Right renal cortex interstitium (tissue), 3 donors: Measurements from ENCODE around the gene PSMA4. TPM values are rescaled to one million over a fixed set of nuclear protein-coding genes. Genes with fewer than 3 reads are reported as not detected.
"Not testable (repeated sequence)": the region's sequence is repeated elsewhere in the genome, so short reads cannot be mapped to it uniquely, and the experiment has no call there.

ENCODE experiments used
- DNase-seq, 3 donors: peaks; one replicate each; pipeline ENCODE4 v3.0.0-alpha.2; 2013; ENCODE audit warnings: low read depth in 3 of 3, low spot score in 2 of 3
- polyA plus RNA-seq, 3 donors: library from polyadenylated mRNA; unstranded; fragments of 120-200 nt; gene quantifications; one replicate each; pipeline ENCODE4 v1.2.1, GENCODE V29; 2013; ENCODE audit not compliant: insufficient read length in 3 of 3

The PSMA4 gene
- polyA plus RNA-seq, result 100 to 1,000 TPM; 291 to 313 (median 308) TPM

DNA sequence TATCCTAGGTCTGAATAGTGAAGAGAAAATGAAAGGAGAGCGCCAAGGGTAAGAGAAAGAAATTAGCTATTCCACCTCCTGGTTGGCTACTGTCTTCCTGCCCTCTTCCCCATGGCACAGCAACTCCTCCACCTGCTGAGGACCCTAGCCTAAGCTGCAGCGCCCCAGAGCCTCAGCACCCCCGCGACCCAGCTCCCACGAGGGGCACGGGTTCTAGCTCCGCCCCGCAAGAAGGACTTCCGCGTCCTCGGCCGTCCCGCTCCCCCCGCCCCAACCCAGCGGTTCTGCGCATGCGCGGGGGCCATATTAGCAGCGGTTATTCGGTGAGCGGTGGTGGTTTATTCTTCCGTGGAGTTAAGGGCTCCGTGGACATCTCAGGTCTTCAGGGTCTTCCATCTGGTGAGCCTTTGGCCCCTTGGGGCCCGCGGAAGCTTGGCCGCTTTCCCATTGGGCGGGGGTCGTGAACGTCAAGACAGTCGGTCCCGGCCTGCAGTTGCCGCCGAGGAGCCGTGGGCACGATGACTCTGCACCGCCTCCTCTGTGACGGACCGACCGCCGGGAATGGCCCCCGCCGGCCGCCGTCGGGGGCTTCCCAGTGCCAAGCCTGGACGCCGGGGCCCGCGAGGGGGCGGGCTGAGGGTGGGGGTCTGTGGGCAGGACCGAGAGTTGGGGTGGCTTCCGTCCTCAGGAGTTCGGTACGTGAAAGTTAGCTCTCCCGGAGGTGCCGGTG lies at the start of gene PSMA4:
Gene PSMA4, plus strand, starts transcription at position 304 of the 730 bp plus-strand sequence. CDS start 1,484 bp downstream, outside the sequence.
- peak; percentile 82 to 87 (median 85) for DNase-seq

DNA sequence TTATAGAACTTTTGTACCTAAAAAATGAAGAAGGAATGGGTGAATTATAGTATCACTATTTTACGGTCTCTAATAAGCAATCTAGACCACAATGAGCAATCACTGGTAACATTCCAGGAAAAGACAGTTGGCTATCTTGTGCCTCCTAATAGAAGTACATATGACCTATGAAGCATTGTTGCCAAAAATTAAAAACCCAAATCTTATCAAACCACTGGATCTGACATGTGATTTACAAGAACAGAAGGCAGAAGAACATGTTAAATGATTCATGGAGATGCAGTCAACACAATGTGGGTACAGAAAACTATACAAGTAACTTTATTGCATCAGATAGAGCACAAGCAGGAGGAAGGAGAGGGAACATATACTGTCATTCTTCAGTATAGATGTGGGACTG lies 47.4 kb upstream of the PSMA4 start:
- no peak for DNase-seq

- DNase-seq, result no peak
Observed at GRCh38 chr15:78501857-78502256, 38.4 kb upstream of the PSMA4 start.

DNA sequence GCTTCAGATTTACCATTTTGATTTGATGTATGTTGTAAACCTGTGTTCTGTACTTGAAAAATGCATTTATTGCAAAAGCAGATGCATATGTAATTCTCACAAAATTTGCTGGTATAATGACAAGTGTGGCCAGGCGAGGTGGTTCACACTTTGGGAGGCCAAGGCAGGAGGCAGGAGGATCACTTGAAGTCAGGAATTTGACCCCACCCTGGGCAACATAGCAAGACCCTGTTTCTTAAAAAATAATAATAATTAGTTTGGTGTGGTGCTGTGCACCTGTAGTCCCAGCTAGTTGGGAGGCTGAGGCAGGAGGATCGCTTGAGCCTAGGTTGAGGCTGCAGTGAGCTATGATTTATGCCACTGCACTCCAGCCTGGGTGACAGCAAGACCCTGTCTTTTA lies 37.6 kb upstream of the PSMA4 start:
- no peak for DNase-seq

GRCh38 chr15:78506971-78507830 lies 33.0 kb upstream of the PSMA4 start, which contains the start of gene HYKK:
HYKK (plus strand) TSS chr15:78507577; CDS start chr15:78513089, 5,512 bp downstream.
- DNase-seq, result peak; percentile 86 to 95 (median 92)

GRCh38 chr15:78507831-78508160 lies 32.4 kb upstream of the PSMA4 start:
- DNase-seq, result peak in 1 of 3 donors; percentile 2

DNA sequence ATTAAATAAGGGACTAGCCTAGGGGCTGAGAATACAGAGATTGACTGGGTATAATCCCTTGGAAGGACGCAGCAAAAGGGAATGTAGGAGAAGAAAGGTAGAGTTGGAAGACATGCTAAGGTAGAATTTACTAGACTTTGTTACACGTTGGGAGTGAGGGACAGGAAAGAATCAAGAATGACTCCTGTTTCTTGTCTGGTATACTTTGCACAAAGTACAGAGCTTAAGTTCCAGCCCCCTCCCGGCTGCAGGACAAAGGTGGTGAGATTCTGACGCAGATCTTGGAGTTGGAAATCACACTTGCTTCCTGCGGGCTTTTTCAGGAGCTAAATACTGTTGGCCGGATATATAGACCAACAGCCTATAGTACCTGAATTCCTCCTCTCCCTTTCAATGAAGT lies 32.0 kb upstream of the PSMA4 start:
- peak in 1 of 3 donors; percentile 1 for DNase-seq

DNA sequence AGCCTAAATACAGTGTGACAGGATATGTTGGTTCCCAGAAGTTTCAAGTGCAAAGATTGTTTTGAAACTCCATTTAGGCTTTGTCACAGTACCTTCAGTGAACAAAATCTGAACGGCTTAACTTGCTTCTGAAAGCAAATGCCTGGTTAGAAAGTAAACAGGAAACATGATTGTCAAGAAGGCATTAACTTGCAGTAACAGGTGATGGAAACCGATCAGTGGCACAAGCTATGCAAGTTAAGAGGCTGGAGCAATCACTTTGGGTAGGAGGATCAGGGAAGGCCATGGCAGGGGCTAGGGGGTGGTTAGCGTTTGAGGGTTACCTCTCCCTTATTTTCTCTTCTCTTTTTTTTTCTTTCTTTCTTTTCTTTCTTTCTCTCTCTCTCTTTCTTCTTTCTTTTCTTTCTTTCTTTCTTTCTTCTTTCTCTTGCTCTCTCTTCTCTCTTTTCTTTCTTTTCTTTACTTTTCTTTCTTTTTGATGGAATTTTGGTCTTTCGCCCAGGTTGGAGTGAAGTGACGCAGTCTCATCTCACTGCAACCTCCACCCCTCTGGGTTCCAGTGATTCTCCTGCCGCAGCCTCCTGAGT lies 30.4 kb upstream of the PSMA4 start:
- no peak for DNase-seq

DNA sequence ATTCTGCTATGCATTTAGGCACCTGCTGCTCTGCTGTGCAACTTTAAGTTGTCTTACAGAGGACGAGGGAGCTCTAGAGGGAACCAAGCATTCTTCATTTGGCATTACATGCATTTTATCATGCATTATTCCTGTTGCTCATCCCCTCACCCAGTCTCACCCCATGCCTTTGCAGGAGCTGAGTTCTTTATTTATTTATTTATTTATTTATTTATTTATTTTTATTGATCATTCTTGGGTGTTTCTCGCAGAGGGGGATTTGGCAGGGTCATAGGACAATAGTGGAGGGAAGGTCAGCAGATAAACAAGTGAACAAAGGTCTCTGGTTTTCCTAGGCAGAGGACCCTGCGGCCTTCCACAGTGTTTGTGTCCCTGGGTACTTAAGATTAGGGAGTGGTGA lies 20.2 kb upstream of the PSMA4 start:
- not testable (repeated sequence) for DNase-seq

GRCh38 chr15:78524230-78524629 lies 16.0 kb upstream of the PSMA4 start:
- no peak for DNase-seq

DNA sequence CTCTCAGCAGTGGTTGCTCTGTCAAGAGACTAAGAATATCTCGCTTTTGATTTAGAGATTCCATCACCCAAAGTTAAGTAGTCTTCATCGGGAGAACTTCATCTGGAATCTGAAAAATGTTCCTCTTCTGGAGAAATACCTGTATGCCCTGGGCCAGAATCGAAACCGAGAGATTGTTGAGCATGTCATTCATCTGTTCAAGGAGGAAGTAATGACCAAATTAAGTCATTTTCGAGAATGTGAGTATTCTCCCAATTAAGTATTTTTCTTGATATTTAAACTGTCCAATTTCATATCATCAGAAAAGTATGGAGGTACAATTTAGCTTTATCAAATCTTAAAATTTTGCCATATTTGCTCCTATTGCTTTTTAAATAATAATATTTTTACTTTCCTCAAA lies 12.9 kb upstream of the PSMA4 start:
- DNase-seq, result no peak

DNA sequence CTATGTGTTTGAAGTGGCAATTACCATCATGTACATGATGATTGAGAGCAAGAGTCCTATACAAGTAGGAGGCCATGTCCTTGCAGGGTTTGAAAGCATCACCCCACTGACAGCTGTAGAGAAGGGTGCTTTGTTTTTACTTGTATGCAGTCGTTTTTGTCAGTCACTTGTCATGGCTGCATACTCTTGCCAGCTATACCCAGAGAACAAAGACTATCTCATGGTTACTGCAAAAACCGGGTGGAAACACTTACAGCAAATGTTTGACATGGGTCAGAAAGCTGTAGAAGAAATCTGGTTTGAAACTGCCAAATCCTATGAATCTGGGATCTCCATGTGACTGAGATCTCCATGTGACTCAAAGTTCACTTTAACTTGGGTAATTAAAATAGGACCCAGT lies 6.9 kb upstream of the PSMA4 start:
- no peak for DNase-seq

DNA sequence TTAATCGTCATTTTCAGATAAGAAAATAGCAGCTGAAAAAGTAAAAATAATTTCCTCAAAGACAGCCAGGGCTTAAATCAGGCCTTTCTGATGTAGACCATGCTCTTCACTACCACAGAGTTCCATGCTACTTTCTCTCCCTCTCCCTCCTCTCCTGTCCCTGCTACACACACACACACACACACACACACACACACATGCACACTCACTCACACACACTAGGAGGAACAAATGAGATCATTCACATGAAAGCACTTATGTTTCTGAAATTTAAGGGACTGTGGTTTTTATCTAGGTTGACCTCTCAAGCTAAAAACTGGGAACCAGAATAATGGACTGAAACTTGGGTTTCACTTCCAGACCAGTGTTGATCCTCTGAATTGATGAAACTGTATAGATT lies 4.1 kb upstream of the PSMA4 start:
- no peak for DNase-seq

- DNase-seq, result no peak
Observed at GRCh38 chr15:78537266-78537905, 2.9 kb upstream of the PSMA4 start.

DNA sequence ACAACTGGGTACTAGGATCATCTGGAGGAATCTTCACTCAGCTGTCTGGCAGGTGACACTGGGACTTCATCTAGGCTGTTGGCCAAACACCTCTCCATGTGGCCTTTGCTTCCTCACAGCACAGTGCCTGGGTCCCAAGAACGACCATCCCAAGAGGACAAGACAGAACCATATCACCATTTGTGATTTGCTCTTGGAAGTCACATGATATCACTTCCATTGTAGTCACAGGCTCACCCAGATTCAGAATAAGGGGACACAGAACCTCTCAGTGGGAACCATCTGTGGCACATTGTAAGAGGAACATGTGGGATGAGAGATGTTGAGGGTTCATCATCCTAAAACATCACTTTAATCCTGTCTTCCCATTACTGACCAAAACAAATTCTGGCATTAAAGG lies 1.9 kb upstream of the PSMA4 start:
- DNase-seq, result no peak

DNA sequence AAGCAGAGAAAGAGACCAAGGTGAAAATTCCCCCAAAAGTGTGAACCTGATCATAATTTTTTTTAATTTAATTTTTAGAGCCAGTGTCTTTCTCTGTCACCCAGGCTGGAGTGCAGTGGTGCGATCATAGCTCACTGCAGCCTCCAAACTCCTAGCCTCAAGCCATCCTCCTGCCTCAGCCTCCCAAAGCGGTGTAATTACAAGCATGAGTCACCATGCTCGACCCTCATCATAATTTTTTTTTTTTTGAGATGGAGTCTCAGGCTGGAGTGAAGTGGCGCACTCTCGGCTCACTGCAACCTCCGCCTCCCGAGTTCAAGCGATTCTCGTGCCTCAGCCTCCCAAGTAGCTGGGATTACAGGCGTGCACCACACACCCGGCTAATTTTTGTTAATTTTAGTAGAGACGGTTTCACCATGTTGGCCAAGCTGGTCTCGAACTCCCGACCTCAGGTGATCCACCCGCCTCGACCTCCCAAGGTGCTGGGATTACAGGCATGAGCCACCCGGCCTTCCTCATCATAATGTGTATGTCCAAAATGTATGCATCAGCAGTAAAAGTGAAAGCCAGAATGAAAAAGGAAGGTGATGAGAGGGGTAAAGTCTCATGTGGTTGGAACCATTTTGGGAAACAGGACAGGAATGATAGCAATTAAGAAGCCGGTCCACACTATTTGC lies 642 bp upstream of the PSMA4 start:
- DNase-seq, result not testable (repeated sequence)

DNA sequence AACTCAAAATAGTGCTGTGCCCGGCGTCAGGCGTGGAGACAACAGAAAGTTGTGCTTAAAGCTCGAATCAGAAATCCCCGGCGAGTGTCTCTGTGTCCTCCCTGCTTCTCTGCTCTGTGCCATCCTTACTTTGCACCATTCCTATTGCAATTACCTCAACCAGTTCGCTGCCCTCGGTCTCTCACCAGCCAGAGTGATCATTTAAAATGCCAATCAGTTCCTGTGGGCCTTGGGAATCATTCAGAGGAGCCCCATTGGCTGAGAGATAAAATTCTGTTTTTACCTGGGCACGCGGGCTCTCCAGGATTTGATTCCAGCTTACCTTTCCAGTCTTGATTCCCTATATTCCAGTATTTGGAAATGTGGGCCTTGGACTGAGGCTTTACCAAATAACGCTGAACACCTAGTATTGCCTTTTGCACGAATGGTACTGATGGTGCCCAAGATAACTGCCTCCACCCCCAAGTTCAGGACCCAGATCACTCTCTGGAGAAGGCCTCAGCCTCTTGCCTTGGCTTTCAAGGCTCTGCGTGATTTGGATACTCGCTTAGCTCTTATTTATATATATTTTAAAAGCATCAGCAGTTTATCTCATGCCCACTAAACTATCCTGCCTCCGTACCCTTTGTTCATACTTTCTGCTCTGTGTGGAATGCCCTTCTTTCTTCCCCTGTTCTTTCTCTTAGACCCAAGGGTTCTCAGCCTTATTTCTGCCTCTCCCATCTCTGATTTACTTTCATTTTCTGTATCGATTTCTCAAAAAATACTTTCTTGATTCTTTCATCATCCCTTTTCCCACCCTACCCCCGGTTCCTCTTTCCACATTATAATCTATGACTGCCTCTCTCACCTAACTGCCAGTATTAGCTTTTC lies 863 bp downstream of the PSMA4 start:
- DNase-seq, result peak in 1 of 3 donors; percentile 16

DNA sequence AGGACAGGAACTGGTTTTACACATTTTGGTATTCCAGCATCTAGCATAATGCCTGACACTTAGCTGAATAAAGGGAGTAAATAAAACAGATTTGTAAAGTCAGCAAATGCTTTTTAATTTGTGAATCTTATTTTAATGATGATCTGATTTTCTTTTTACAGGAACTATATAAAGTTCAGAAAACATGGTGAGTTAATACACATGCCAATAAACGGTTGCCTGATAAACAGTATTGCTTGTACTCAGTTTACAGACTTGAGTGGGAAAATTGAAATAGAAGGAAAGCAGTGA lies 1.4 kb downstream of the PSMA4 start:
- DNase-seq, result no peak

GRCh38 chr15:78542647-78543046 lies 2.4 kb downstream of the PSMA4 start:
- no peak for DNase-seq

- no peak for DNase-seq
Observed at GRCh38 chr15:78550194-78550593, 9.9 kb downstream of the PSMA4 start.
